ENCODE data around the gene PTPRR. TPM values are rescaled to one million over a fixed set of nuclear protein-coding genes. Genes with fewer than 3 reads are reported as not detected.

PTPRR gene
- total RNA-seq, 2 donors from 2014 or later, result 0.32 to 2.4 TPM

GRCh38 chr12:70880744-70881143, 39.8 kb downstream of the PTPRR start:
- Histone ChIP-seq H3K4me1 (replicated peaks) (no peaks in the 10 kb centered on the region), H3K27me3 (replicated peaks; ENCODE audit: insufficient read depth) (no peaks in the 10 kb centered on the region), H3K27ac (no peak overlapping the region), H3K36me3 (no peaks in the 10 kb centered on the region), H3K9me3 (no peaks in the 10 kb centered on the region), H3K4me3 (no peak overlapping the region)
- TF ChIP-seq POLR2AphosphoS5 (IDR thresholded peaks at IDR 0.05), result no peak
- TF ChIP-seq CTCF (IDR thresholded peaks at IDR 0.05), result no peak
- no peak for TF ChIP-seq POLR2A (IDR thresholded peaks at IDR 0.05)
- 94% methylated on average over 1 of the region's 1 CpG for WGBS
- DNase-seq (ENCODE audit: low spot score), result no peak
- intact Hi-C loops (cut with DNase I), result no loop called here

GRCh38 chr12:70876952-70877351, 43.6 kb downstream of the PTPRR start:
- 39% methylated on average over 3 of the region's 3 CpGs for WGBS
- no peak overlapping the region for H3K4me3 ChIP-seq
- no peaks in the 10 kb centered on the region for H3K4me1 ChIP-seq (replicated peaks)
- intact Hi-C loops (cut with DNase I), result no loop called here
- no peak for DNase-seq (ENCODE audit: low spot score)
- H3K36me3 ChIP-seq, result no peaks in the 10 kb centered on the region
- TF ChIP-seq POLR2AphosphoS5 (IDR thresholded peaks at IDR 0.05), result no peak
- no peak for TF ChIP-seq POLR2A (IDR thresholded peaks at IDR 0.05)
- no peak for TF ChIP-seq CTCF (IDR thresholded peaks at IDR 0.05)
- no peaks in the 10 kb centered on the region for H3K9me3 ChIP-seq
- no peaks in the 10 kb centered on the region for H3K27me3 ChIP-seq (replicated peaks; ENCODE audit: insufficient read depth)
- no peak overlapping the region for H3K27ac ChIP-seq

GRCh38 chr12:70875628-70876027, 44.9 kb downstream of the PTPRR start:
- intact Hi-C loops (cut with DNase I), result no loop called here
- no peak overlapping the region for H3K4me3 ChIP-seq
- DNase-seq (ENCODE audit: low spot score), result no peak
- H3K27ac ChIP-seq, result no peak overlapping the region
- H3K4me1 ChIP-seq (replicated peaks), result no peaks in the 10 kb centered on the region
- no peak for TF ChIP-seq CTCF (IDR thresholded peaks at IDR 0.05)
- H3K27me3 ChIP-seq (replicated peaks; ENCODE audit: insufficient read depth), result no peaks in the 10 kb centered on the region
- no peaks in the 10 kb centered on the region for H3K36me3 ChIP-seq
- no peaks in the 10 kb centered on the region for H3K9me3 ChIP-seq

- Histone ChIP-seq H3K36me3 (no peaks in the 10 kb centered on the region), H3K27me3 (replicated peaks; ENCODE audit: insufficient read depth) (no peaks in the 10 kb centered on the region), H3K4me3 (no peak overlapping the region), H3K27ac (no peak overlapping the region), H3K9me3 (no peaks in the 10 kb centered on the region), H3K4me1 (replicated peaks) (no peaks in the 10 kb centered on the region)
- TF ChIP-seq POLR2A (IDR thresholded peaks at IDR 0.05), result no peak
- intact Hi-C loops (cut with DNase I), result no loop called here
- no peak for DNase-seq (ENCODE audit: low spot score)
- WGBS, result 76% methylated on average over 3 of the region's 3 CpGs
Observed at GRCh38 chr12:70854881-70855568, 65.5 kb downstream of the PTPRR start.

- no peaks in the 10 kb centered on the region for H3K36me3 ChIP-seq
- TF ChIP-seq POLR2A (IDR thresholded peaks at IDR 0.05), result no peak
- TF ChIP-seq CTCF (IDR thresholded peaks at IDR 0.05), result no peak
- TF ChIP-seq POLR2AphosphoS5 (IDR thresholded peaks at IDR 0.05), result no peak
- intact Hi-C loops (cut with DNase I), result no loop called here
- H3K4me3 ChIP-seq, result no peak overlapping the region
- H3K27ac ChIP-seq, result no peak overlapping the region
- H3K9me3 ChIP-seq, result no peaks in the 10 kb centered on the region
- no peaks in the 10 kb centered on the region for H3K4me1 ChIP-seq (replicated peaks)
- no peak for DNase-seq (ENCODE audit: low spot score)
- no peaks in the 10 kb centered on the region for H3K27me3 ChIP-seq (replicated peaks; ENCODE audit: insufficient read depth)
- 65% methylated on average over 3 of the region's 3 CpGs for WGBS
Observed at GRCh38 chr12:70854138-70854537, 66.4 kb downstream of the PTPRR start.

Data from prostate gland (tissue), 2 donors.